ENCODE measurements around the gene HTR4. TPM values are rescaled to one million over a fixed set of nuclear protein-coding genes. Genes with fewer than 3 reads are reported as not detected.
"Not testable (repeated sequence)": the region's sequence is repeated elsewhere in the genome, so short reads cannot be mapped to it uniquely, and the experiment has no call there.

The HTR4 gene
- total RNA-seq, 1 donor from 2014 or later: 0.22 TPM

- ATAC-seq; DNase-seq (ENCODE audit: missing footprints); intact Hi-C loops (cut with DNase I): not testable (repeated sequence)
Measured at GRCh38 chr5:148673704-148674103, 19.4 kb upstream of the HTR4 start.

- DNase-seq (ENCODE audit: missing footprints): no peak
- intact Hi-C loops (cut with DNase I): no loop called here
- ATAC-seq: no peak
Measured at GRCh38 chr5:148666353-148666752, 12.0 kb upstream of the HTR4 start.

DNA sequence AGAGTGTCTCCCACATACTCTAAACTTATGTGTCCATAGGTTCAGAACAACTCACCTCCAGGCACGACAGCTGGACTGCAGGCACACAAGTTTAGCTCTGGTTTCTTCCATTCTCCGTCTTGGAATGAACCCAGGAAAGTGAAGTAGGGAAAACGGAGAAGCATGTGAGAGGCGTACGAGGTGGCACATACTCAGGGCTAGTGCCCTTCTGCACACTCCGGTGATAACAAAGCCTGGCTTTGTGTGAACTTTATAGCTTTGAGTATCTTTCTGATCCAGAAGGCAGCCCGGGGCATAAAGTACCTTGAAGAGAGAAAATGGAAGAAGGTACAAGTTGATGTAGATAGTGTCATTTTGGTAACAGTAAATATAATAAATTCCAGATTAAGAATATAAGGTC lies 11.1 kb upstream of the HTR4 start:
- no peak for DNase-seq (ENCODE audit: missing footprints)
- ATAC-seq: no peak
- intact Hi-C loops (cut with DNase I): no loop called here

- intact Hi-C loops (cut with DNase I): no loop called here
- DNase-seq (ENCODE audit: missing footprints): no peak
- ATAC-seq: no peak
Measured at GRCh38 chr5:148663509-148663908, 9.2 kb upstream of the HTR4 start.

GRCh38 chr5:148660346-148660660 lies 6.0 kb upstream of the HTR4 start:
- DNase-seq (ENCODE audit: missing footprints): no peak
- ATAC-seq: no peak
- intact Hi-C loops (cut with DNase I): no loop called here

DNA sequence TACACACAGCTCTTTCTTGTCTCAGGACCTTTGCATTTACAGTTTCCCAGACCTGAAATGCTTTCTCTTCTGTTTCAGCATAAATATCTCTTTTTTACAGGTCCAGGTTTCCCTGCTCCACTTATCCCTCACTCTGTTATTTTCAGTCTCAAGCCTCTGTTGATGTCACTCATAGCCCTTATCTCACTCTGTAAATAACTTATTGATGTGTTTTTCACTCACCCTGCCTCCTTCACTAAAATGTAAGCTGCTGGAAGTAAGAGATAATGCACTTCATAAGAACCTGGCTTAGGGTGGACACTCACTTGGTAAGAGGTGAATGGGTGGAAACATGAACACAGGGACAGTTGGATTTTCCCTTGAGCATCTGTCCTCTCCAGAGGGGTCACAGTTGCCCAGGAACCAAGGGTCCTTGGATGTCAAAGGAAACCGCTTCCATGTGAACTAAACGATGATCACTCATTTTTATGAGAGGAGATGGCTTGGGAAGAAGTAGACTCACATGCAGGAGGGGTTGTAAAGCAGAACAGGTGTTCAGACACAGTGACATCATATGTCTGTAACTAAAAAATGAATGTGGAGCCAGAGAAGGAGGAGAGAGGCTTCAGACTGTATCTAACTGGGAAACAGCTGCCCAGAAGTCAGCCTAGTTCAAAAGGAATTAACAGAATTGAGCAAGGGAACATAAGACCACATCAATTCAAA lies 5.5 kb upstream of the HTR4 start:
- ATAC-seq (no peak), DNase-seq (ENCODE audit: missing footprints) (no peak)
- intact Hi-C loops (cut with DNase I): no loop called here

DNA sequence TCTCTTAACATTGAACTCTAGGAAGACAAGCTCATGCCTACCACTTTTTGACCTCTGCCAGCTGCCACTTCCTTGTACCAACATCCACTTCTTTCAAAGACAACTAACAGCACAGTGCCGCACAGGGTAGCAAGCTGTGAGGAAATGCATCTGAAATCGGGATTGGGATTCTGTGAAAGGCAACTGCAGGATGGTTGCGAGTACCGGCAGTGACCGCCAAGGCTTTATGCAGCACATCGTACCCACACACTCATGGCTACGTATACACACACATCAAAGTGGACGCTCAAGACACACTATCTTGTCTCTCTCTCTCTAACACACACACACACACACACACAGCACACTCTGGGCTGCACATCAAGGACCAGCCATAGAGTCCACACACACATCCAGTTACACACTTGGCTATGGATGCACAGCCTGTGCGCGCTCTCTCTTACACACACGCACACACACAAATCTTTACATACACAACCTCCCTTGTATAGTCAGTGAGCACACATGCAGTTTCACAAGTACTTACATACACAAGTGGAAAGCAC lies 964 bp downstream of the HTR4 start:
- intact Hi-C loops (cut with DNase I): no loop called here
- ATAC-seq (no peak), DNase-seq (ENCODE audit: missing footprints) (no peak)

DNA sequence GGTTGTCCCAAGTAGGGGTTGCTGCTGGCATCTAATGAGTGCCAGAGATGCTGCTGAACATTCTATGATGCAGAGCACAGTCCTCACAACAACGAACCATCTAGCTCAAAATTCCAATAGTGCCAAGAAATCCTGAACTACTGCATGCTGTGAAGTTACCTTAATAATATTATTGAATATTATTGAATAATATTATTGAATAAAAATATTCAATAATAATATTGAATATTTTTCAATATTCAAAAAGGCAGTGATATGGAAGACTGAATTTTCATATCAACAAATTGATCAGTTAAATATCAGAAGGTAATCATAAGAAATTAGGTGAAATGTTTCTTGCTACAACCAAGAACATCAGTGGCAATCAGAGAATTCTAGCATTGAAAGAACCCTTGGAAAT lies 2.8 kb downstream of the HTR4 start:
- DNase-seq (ENCODE audit: missing footprints): no peak
- no peak for ATAC-seq
- intact Hi-C loops (cut with DNase I): no loop called here

- intact Hi-C loops (cut with DNase I): no loop called here
- ATAC-seq (no peak), DNase-seq (ENCODE audit: missing footprints) (no peak)
Measured at GRCh38 chr5:148645527-148645926, 8.8 kb downstream of the HTR4 start.

GRCh38 chr5:148641735-148642134 lies 12.6 kb downstream of the HTR4 start:
- intact Hi-C loops (cut with DNase I): no loop called here
- ATAC-seq (no peak), DNase-seq (ENCODE audit: missing footprints) (no peak)

- intact Hi-C loops (cut with DNase I): no loop called here
- no peak for ATAC-seq
- no peak for DNase-seq (ENCODE audit: missing footprints)
Measured at GRCh38 chr5:148640471-148640870, 13.9 kb downstream of the HTR4 start.

DNA sequence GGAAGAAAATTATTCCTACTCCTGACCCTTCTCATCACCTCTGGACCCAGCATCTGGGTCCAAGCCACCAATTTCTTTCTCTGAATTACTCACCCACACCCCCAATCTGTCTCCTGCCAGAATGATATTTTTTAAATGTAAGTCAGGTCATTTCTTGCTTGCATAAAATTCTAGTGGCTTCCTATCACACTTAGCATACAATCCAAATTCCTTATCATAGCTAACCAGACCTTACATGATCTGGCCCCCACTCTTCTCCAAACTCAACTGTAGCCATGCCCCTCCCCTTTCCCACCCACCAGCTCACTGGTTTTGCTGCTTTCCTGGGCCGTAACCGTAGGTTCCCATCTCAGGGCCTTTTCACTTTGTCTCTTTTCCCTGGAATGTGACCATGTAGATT lies 15.2 kb downstream of the HTR4 start:
- ATAC-seq: no peak
- DNase-seq (ENCODE audit: missing footprints): no peak
- intact Hi-C loops (cut with DNase I): no loop called here

- ATAC-seq: no peak
- intact Hi-C loops (cut with DNase I): no loop called here
- no peak for DNase-seq (ENCODE audit: missing footprints)
Measured at GRCh38 chr5:148636353-148636752, 18.0 kb downstream of the HTR4 start.

DNA sequence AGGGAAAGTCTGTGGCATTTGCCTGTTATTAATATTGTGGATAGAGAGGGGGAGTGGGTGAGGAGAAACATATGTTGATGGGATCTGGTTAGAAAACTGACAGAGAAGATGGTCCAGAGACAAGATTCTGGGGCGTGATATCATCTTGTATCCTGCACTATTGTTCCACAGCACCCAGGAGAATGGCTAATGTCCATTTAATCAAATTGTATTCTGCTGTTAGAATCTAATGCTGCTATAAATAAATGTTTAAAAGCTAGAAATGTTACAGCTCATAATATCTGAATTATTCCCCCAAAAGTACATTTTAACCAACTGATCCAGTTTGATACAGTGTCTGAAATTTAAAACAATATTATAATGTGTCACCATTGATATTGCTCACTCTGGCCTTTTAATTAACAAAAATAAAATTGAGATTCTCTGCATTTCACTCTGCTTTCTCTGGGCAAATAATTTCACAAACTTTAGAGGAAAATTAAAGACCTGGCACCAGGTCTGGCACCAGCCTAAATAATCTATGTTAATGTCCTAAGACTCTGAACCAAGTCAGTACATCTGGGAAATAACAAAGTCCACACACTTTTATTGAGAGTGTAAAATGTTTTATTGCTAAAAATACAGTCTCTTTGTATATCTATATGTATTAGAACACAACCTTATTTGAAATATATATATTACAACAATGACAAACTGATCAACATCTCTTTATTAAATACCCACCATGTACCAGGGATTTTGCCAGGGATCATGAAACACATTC lies 18.8 kb downstream of the HTR4 start:
- DNase-seq (ENCODE audit: missing footprints): no peak
- no peak for ATAC-seq
- intact Hi-C loops (cut with DNase I): no loop called here

- DNase-seq (ENCODE audit: missing footprints): no peak
- intact Hi-C loops (cut with DNase I): no loop called here
Measured at GRCh38 chr5:148633067-148633377, 21.3 kb downstream of the HTR4 start.

DNA sequence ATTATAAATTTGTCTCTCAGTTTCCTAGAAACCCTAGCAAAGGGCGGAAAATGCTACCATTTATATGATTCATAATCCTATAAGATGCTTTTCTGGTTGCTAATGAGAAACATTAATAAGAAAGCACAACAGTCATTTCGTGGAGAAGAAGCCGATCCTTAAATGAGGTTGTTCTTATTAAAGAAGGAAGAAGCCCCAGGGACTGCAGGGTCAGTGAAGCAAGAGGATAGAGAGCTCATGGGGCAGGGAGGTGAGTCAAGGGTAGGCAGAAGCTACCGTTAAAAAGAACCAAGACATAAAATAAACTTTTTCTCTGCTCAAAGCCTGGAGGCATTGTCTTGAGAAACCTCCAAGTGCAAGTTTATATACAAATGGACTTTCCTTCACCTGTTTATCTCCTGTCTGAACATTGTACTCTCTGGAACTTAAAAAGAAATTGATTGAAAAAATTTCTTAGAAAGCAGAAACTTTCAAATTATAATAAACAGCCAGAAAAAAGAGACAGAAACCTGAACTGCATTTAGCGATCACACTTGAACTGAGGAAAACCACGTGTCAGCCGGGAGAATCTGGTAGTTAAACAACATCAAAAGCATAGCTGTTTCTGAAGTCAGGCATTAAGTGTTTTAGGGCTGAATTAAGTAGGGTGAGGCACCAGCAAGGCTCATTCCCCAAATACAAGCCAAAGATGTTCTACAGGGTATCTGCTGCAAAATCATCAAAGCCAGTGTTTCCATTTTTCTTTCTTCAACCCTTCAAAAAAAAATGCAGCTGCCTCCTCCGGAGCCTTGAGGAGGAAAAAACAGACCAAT lies 21.9 kb downstream of the HTR4 start:
- intact Hi-C loops (cut with DNase I): no loop called here
- no peak for ATAC-seq

More at GRCh38 chr5:148633067-148633377, 21.3 kb downstream of the HTR4 start:
- ATAC-seq: no peak

GRCh38 chr5:148626986-148627385 lies 27.3 kb downstream of the HTR4 start:
- no peak for ATAC-seq

More for the DNA sequence above, 21.9 kb downstream of the HTR4 start:
- no peak for DNase-seq (ENCODE audit: missing footprints)

DNA sequence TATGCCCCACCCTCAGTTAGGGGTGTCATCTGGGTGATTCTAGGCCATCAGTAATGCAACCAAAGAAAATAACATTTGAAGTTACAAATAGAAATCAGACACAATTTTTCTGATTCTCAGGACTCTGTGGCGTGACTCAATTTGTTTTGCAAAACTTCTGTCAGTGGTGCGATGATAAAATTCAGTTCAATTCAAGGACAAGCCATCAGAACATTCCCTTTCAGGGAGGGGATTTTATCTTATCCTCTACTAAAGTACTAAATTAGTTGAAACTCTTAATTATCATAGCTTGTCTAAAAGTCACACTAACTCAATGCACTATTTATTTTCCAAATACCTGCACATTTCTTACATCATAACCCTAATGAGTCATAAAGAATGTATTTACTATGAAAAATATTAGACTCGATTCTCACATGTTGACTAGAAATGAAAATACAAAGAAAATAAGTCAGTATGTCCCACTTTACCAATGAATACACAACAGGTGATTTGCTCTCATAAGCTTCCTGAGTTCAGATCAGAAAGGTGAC lies 28.2 kb downstream of the HTR4 start:
- DNase-seq (ENCODE audit: missing footprints) (no peak), ATAC-seq (no peak)
- intact Hi-C loops (cut with DNase I): no loop called here

More at GRCh38 chr5:148626986-148627385, 27.3 kb downstream of the HTR4 start:
- intact Hi-C loops (cut with DNase I): no loop called here
- DNase-seq (ENCODE audit: missing footprints): no peak

GRCh38 chr5:148625250-148625649 lies 29.1 kb downstream of the HTR4 start:
- intact Hi-C loops (cut with DNase I): no loop called here
- no peak for ATAC-seq

More at GRCh38 chr5:148625250-148625649, 29.1 kb downstream of the HTR4 start:
- no peak for DNase-seq (ENCODE audit: missing footprints)
